ENCODE data around the gene DGKG. TPM values are rescaled to one million over a fixed set of nuclear protein-coding genes. Genes with fewer than 3 reads are reported as not detected.

Gene DGKG
- total RNA-seq, 4 donors from 2014 or later = 1.2 to 13.7 (median 2.1) TPM

GRCh38 chr3:186192823-186193222, 169.2 kb downstream of the DGKG start:
- intact Hi-C loops (cut with DNase I) = no loop called here
- Histone ChIP-seq H3K9me3 (no peaks in the 10 kb centered on the region), H3K4me3 (peak overlapping the region in 1 of 4 donors; percentile 42), H3K36me3 (no peaks in the 10 kb centered on the region), H3K27me3 (peaks cover 0 to 39% (median 0%) of the 10 kb centered on the region in 4 donors), H3K4me1 (peaks cover 6 to 32% (median 9%) of the 10 kb centered on the region in 3 donors), H3K27ac (no peak overlapping the region)
- no peak for TF ChIP-seq POLR2A (IDR thresholded peaks at IDR 0.05)
- TF ChIP-seq, protein P1, sequence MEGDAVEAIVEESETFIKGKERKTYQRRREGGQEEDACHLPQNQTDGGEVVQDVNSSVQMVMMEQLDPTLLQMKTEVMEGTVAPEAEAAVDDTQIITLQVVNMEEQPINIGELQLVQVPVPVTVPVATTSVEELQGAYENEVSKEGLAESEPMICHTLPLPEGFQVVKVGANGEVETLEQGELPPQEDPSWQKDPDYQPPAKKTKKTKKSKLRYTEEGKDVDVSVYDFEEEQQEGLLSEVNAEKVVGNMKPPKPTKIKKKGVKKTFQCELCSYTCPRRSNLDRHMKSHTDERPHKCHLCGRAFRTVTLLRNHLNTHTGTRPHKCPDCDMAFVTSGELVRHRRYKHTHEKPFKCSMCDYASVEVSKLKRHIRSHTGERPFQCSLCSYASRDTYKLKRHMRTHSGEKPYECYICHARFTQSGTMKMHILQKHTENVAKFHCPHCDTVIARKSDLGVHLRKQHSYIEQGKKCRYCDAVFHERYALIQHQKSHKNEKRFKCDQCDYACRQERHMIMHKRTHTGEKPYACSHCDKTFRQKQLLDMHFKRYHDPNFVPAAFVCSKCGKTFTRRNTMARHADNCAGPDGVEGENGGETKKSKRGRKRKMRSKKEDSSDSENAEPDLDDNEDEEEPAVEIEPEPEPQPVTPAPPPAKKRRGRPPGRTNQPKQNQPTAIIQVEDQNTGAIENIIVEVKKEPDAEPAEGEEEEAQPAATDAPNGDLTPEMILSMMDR (IDR thresholded peaks at IDR 0.05) = no peak
- DNase-seq = no peak
- 53 to 63% methylated on average over 5 to 6 of the region's 6 CpGs for WGBS, 2 donors

DNA sequence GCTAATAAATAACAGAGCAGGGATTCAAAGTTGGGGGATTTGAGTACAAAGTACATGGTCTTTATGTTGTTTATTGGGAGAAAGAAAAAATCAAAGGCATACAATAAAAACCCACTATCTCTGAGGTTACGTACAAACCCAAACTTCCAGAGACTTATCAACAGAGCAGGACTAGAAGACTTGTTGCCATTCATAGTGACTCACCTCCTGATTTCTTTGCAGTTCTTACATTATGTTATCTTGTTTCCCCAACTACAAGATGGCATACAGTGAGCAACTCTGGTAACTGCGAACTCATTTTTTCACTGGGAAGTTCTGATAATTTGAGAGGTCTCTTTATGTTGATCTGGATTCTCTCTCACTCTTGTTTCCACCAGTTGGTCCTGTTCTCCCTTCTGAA, 172.5 kb downstream of the DGKG start:
- Histone ChIP-seq H3K4me1 (peaks cover 6 to 32% (median 9%) of the 10 kb centered on the region in 3 donors), H3K36me3 (no peaks in the 10 kb centered on the region), H3K9me3 (no peaks in the 10 kb centered on the region), H3K4me3 (no peak overlapping the region), H3K27ac (no peak overlapping the region), H3K27me3 (peaks cover 0 to 18% (median 0%) of the 10 kb centered on the region in 4 donors)
- 96 to 100% methylated on average over 2 of the region's 2 CpGs for WGBS, 2 donors
- TF ChIP-seq, protein P1 (IDR thresholded peaks at IDR 0.05) = no peak
- TF ChIP-seq POLR2A (IDR thresholded peaks at IDR 0.05) = no peak
- no peak for DNase-seq
- intact Hi-C loops (cut with DNase I) = no loop called here

DNA sequence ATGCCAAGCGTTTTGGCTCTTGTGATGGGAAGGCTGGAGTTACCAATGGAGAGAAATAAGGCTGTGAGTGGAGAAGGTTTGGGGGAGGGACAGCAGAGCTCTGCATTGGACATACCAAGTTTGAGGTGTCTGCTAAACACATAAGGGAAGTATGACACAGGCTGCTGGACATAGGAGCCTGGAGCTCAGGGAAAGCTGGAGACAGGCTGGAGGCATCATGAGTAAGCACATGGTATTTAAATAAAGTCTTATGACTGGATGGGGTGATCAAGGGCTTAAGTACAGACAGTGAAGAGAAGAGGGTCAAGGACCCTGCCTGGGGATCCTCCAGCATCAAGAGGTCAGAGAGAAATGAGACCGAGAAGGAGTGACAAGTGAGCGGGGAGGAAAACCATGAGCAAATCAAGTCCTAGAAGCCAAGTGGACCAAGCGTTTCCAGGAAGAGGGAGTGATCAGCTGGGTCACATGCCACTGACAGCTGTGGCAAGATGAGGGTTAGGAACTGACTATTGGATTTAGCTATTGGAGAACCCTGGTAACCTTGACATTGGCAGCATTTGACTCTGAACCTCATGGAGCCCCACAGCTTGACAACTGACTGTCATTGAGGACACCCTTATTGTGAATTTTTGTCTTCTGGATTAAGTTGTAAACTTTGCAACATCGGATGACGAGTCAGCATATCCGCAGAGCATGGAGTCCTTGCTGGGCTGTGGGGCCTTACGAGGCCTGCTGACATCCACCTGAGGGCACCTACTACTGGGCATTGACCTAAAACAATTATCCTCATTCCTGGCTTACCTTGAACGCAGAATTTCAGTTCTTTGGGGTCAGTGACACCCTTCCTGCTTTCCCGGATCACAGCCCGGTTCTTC, 174.4 kb downstream of the DGKG start:
- Histone ChIP-seq H3K27me3 (no peaks in the 10 kb centered on the region), H3K9me3 (no peaks in the 10 kb centered on the region), H3K27ac (no peak overlapping the region), H3K4me3 (no peak overlapping the region), H3K4me1 (peaks cover 0 to 13% (median 0%) of the 10 kb centered on the region in 3 donors), H3K36me3 (no peaks in the 10 kb centered on the region)
- intact Hi-C loops (cut with DNase I) = no loop called here
- DNase-seq = no peak
- TF ChIP-seq, protein P1 (IDR thresholded peaks at IDR 0.05) = no peak
- TF ChIP-seq POLR2A (IDR thresholded peaks at IDR 0.05) = no peak
- WGBS, 2 donors = 80 to 86% methylated on average over 11 of the region's 11 CpGs

DNA sequence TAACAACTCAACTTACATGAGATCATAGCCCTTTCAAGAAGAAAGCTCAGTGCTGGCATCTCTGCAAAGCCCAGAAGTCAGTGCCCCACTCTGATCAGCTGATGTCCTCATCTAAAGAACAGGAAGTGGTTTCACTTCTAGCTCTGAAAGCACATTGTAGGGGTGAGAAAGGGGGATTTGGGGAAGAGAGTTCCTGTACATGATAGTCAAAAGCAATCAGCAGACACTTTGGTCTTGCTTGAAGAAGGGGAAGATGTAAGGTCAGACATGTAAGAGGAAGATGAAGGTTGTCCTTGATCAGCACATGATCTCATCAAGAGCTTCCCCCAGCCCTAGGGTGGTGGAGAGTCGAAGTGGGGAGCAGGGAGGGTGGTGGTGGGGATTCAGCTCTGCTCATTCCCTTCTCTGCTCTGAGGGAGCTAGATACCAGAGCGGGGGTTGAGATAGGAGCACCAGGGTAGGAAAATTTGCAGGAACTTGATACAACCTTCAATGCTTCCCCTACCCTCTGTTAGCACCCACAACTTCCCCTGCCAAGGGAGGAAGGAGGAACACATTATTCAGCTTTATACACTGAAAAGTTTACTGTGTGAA, 176.7 kb downstream of the DGKG start:
- peak overlapping the region in 2 of 4 donors; percentile 48 to 52 for H3K27ac ChIP-seq
- H3K4me3 ChIP-seq = no peak overlapping the region
- no peaks in the 10 kb centered on the region for H3K36me3 ChIP-seq
- no peak for DNase-seq
- H3K27me3 ChIP-seq = no peaks in the 10 kb centered on the region
- H3K4me1 ChIP-seq = no peaks in the 10 kb centered on the region
- no peak for TF ChIP-seq POLR2A (IDR thresholded peaks at IDR 0.05)
- TF ChIP-seq, protein P1 (IDR thresholded peaks at IDR 0.05) = no peak
- H3K9me3 ChIP-seq = no peaks in the 10 kb centered on the region
- intact Hi-C loops (cut with DNase I) = no loop called here
- 74 to 78% methylated on average over 2 of the region's 2 CpGs for WGBS, 2 donors

DNA sequence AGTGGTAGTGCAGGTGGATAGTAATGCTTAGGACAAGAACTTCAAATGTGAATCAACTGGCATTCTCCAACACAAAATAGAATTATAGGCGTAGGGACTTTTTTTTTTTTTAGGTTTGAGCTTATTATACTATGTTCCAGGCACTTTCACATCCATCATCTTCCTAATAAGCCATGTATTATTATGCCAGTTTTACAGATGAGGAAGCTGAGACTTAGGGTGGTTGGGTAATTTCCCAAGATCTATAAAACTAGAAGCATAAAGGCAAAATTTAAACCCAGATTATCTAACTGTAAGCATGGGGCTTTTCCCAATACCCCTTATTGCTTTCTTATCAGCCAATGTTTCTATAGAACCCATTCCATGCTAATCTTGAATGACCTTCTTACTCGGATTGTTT, 178.0 kb downstream of the DGKG start:
- H3K27me3 ChIP-seq = no peaks in the 10 kb centered on the region
- no peak for DNase-seq
- no peaks in the 10 kb centered on the region for H3K9me3 ChIP-seq
- peak overlapping the region in 2 of 4 donors; percentile 26 to 44 for H3K27ac ChIP-seq
- no peaks in the 10 kb centered on the region for H3K4me1 ChIP-seq
- intact Hi-C loops (cut with DNase I) = no loop called here
- no peak for TF ChIP-seq POLR2A (IDR thresholded peaks at IDR 0.05)
- TF ChIP-seq, protein P1 (IDR thresholded peaks at IDR 0.05) = no peak
- H3K36me3 ChIP-seq = no peaks in the 10 kb centered on the region
- no peak overlapping the region for H3K4me3 ChIP-seq
- 70 to 81% methylated on average over 2 of the region's 2 CpGs for WGBS, 2 donors
